Activated T-cell treated with anti-CD3 and anti-CD28 coated beads, Interleukin-2, amount 50 U/mL, for 1 hour (primary cell): Measurements from ENCODE around the gene ITGA1.
A peak's percentile ranks its signal among the peaks of the same experiment; 100 is the strongest.
"Not testable (repeated sequence)": the region's sequence is repeated elsewhere in the genome, so short reads cannot be mapped to it uniquely, and the experiment has no call there.

Source experiments
- DNase-seq: peaks from one replicate; pipeline ENCODE4 v3.0.0-alpha.2; 2020

Gene ITGA1

DNA sequence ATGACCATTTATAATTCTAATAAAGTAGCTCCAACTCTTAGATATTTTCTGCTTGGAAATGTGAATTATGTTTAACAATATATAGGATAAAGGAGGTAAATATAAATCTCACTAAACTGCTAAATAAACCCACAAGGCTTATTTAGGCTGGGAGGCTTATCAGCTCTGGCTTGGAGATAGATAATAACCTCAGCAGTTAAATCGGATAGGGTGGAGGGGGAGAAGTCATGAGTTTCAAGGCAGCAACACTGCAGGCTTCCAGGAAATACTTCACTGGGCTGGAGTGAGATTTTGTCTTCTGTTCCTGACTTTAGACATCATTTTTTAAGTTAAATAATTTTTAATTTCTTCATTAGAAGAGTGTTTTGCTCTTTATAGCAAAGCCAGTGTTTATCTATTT, 121.5 kb downstream of the ITGA1 start:
- DNase-seq, result no peak

DNA sequence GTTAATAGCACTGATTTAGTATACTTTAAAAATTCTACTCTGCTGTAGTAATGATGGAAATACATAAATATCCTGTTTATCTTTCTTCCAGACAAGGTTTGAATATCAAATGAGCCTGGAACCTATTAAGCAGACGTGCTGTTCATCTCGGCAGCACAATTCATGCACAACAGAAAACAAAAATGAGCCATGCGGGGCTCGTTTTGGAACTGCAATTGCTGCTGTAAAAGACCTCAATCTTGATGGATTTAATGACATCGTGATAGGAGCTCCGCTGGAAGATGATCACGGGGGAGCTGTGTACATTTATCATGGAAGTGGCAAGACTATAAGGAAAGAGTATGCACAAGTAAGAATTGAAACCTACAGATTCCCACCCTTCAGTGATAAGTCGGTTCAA, 122.4 kb downstream of the ITGA1 start:
- DNase-seq, result no peak

DNA sequence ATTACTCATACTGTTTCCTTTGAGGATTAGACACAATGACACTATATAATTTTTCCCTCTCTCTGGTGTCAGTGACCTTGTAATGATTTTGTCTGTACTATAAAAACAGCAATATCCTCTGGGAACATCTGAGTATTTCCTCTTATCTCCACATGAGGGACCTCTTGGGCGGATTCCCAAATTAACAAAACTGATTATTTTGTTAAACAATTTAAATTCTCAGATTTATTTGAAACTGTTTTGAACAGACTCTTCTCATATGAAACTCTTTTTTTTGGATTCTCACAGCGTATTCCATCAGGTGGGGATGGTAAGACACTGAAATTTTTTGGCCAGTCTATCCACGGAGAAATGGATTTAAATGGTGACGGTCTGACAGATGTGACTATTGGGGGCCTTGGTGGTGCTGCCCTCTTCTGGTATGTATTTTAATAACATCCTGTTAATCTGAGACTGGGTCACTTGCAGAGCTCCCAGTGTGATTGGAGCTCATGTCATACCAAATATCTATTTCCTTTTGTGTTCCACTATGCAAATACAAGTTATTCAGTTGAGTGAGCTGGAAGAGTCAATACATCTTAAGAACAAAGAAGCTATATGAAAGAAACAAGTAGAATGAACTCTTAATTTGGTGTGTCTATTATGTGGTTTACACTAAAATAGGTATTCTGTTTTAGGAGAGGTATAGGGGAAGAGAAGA, 127.6 kb downstream of the ITGA1 start:
- DNase-seq, result peak; percentile 31

DNA sequence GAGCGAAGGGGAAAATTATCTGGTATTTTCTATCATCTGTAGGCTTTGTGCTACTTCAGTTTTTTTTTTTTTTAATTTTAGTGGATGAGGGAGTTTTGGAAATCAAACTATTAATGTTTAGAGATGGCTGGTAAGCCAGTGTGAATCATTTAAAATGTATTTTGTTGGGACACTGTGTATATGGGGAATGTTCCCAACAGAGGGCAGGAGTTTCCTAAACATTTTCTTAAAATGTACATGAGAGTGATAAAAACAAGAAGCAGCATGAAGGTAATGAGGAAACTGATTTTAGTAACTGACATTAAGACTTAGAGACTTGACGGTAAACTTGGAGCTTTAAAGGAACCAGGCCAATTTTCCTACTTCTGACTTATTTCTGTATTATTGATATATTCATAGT, 133.2 kb downstream of the ITGA1 start:
- DNase-seq, result no peak

DNA sequence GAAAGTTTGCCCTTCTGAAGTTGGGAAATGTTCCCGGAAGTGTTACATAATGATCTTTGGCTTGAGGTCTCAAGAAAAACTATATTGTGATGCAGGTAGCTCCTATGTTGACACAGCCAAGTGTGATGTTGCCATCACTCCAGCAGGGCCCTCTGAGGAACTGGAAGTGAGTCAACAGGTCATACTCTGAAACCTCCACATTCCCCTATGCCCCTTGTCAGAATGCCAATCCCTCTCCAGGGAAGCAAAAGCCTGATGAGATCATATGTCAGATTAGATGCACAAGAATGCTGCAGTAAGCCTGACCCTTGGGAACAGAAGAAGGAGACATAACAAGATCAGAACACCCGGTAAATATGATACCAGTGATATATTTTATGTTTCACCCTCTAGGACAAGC, 134.7 kb downstream of the ITGA1 start:
- DNase-seq, result no peak

DNA sequence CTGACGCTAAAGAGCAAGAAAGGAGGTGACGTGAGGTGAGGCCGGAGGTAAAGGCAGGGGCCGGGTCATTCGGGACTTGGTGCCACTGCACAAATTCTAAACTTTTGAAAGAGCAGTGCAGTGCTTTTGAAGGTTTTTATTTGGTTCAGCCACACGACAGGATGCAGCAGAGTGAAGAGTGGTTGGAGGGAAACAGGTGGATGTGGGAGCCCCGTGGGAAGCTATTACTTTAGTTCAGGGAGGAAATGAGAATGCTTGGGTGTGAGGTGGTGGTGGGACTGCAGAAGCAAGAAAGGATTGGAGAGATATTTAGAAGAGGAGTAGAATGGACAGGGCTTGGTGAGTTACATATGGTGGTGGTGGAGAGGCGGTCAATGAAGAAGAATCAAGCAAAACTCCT, 136.7 kb downstream of the ITGA1 start:
- no peak for DNase-seq

DNA sequence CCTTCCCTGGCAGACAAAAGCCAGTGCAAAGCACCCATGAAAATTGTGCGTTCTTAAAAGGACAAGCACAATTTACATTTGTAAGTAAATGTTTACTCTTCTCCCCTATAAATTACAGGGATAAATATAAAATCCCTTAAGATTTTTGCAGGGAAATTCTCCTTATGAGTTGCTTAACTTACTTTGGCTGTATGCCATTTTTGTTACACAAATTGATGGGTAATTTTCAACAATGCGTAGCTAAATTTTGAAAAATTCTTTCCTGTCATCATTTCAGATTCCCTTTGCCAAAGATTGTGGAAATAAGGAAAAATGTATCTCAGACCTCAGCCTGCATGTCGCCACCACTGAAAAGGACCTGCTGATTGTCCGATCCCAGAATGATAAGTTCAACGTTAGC, 137.3 kb downstream of the ITGA1 start:
- no peak for DNase-seq

DNA sequence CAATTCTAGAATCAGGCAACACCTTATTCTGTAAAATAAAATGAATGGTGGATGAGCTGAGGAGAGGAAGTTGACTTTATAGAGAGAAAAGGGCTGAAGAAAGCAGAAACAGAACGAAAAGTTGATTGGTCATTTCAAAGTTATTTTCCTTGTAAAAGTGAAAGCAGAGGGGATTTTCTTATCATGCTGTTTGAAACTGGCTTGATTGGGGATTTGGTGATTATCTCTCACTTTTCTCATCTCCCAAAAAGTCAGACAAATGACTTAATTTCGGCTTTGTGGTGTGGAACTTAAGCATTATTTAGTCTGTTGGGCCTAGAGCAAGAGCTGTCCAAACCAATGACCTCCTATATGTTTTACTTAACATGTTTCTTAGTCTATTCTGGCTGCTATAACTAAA, 141.0 kb downstream of the ITGA1 start:
- no peak for DNase-seq

DNA sequence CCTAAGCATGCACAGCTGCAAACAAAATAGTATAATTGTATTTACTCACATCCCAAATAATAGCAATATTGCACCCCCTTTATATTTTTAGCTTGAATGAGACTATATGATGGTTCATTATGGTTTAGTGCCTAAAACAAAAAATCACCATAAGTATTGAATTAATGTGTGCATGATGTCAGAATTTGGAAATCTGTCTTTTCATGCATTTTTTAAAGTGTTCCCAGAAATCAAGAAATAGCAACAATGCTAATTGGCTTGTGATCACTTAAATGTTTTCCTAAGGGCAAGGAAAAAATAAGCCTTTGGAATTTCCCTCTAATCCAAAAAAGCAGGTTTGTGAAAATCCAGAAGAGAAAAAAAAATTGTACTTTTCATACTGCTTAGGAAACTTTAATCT, 150.5 kb downstream of the ITGA1 start:
- no peak for DNase-seq

DNA sequence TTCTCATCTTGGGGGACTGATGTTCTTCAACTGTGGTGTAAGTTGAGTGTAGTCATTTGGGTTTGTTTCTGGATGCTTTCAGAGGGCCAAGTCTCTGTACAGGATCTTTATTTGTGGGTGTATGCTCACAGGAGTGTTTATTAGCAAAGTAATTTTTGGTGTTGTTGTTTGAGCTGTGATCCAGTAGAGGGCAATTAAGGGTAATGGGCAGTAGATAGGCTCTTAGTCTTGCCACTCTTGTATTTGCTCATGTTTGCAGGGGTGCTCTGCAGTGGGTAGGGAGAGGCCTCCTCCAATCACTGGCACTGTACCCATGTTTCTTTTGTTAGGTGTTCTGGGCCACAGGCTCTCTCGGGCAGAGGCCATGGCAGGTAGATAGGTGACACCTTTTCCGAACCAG, 155.6 kb downstream of the ITGA1 start:
- no peak for DNase-seq

DNA sequence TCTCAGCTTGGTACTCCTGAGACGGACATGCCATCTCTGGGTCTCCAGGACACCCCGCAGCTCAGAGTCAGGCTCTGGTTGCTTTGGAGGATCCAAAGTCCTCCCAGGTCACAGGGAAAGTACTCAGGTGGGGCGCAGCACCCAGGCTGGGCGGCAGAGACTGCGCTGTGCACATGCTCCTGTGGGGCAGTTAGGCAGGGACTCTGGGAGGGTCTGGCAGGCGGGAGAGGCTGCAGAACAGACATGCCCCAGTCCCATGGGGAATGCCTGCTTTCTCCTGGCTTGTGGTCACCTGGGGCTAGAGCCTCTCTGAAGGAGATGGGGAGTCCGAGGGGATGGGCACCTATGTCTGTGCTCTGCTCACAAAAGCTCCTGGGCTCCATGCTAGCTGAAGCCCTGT, 156.1 kb downstream of the ITGA1 start:
- DNase-seq, result no peak

DNA sequence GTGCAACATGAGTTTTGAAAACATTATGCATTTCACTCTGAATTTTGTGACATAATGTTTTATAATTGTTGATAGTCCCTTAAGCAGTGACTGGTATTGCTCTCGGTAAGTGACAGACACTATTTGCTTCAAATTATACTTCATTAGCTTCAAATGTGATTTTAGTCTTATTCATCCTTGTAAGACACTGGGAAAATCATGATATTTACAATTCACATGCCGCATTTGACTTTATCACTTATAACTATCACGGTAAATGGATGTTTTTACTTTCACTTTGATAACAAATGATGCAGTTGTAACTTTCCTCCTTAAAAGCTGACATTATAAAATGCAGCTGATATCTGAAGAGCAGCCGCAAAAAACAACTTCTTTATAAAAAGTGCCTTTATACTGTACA, 157.3 kb downstream of the ITGA1 start:
- DNase-seq, result no peak

DNA sequence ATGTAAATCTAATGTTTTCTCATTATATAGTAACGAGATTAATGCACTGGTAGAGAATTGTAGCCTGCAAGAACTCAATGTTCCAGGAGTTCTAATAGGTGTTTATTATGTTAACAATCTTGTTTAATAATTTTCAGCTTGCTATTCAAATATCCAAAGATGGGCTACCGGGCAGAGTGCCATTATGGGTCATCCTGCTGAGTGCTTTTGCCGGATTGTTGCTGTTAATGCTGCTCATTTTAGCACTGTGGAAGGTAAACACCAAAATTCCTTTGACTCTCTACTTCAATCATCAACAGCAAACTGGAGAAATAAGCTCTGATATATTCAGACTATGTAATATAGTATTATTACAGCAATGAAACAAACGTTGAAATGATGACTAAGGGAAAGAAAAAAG, 159.5 kb downstream of the ITGA1 start:
- no peak for DNase-seq

DNA sequence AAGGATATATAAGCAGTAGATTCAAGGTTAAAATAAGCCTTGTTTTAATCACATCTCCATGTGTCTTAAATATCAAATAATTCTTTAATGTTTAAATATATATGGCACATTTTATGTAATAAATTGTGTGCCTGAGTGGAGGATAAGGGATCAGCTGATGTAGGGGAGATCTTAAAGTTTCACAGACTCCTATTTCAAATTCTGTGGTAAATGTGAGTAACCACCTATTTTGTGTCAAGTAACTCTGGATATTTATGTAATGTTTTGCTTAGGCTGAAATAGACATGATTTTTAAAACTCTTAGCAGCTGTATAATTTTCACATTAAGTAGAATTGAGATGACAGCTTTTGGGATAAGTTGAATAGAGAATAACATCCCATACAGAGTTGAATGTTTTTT, 160.1 kb downstream of the ITGA1 start:
- DNase-seq, result no peak

DNA sequence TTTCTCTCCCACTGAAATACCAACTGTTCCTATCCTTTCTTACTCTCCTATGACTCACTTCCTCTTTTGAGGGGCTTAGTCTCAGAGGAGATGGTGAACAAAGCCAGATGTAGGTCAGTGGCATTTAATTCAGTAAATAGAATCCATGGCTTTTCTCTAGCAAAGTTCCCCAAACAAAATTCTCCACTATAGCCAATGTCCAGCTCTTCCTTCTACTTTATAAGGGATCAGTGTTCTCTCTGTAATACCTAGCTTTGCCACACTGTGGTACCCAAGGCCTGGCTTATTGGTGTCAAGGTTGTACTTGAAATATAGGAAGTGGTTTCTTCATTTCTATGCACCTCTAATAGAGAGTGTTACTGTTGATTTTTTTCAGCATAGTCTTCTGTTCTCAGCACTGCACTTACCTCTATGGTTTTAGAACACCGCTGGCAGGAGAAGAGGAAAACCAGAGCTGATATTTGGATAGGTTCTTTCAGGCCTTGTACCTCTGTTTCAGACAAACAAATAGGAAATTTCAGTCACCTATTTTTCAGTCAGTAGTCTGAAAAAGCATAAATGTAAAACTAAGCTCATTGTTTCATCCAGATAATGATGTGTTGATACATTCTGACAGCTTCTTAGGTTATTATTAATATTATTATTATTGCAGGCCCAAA, 160.8 kb downstream of the ITGA1 start:
- peak; percentile 31 for DNase-seq

DNA sequence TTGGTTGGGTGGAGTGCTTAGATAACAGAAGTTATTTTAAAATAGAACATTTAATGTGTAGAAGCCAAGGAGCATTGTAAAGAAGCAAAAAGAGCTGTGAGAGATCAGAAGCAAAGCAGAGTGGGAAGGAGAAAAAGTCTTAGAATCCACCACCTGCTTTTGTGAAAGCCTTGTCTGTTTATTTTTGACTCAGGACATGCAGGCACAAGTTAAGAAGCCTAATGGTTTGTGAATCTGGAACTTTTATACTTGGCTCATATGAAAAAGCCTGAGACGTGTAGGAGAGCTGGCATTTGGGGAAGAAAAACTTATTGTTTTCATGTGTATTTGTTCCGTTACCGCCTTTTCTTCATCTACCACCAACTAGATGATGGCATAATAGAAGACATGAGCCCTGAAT, 163.0 kb downstream of the ITGA1 start:
- DNase-seq, result no peak

DNA sequence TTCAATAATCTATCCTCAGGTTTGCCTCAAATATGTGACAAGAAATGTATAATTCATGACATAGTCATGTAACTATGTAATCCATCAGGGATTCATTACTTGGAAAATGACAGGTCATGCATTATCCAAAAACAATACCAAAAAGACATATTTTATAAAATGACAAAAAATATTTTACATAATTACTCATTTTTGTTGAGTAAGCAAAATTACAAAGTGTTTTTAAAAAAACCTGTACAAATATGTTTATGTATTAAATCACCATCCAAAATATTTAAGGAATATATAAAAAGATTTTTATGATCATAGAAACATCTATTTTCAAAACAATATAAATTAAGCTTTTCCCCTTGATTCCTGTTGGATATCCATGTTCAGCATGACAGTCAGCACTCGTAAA, 164.8 kb downstream of the ITGA1 start:
- no peak for DNase-seq

DNA sequence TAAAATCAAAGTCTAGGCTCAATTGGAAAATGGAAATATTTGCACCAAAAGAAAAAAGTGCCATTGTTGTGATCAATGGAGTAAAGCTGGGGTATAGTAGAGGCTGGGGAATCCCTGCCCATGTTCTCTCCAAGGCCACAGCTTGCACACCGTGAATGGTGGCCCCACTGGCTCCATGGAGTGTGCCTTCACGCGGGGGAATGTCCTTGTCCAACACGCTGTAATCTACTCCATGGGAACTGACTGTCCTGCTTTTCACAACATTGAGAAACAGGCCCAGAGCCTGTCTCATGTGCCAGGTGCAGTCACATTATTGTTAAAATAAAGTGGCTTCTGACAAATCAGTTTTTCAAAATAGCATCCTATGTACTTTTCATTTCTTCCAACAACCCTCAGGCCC, 168.3 kb downstream of the ITGA1 start:
- DNase-seq, result no peak

DNA sequence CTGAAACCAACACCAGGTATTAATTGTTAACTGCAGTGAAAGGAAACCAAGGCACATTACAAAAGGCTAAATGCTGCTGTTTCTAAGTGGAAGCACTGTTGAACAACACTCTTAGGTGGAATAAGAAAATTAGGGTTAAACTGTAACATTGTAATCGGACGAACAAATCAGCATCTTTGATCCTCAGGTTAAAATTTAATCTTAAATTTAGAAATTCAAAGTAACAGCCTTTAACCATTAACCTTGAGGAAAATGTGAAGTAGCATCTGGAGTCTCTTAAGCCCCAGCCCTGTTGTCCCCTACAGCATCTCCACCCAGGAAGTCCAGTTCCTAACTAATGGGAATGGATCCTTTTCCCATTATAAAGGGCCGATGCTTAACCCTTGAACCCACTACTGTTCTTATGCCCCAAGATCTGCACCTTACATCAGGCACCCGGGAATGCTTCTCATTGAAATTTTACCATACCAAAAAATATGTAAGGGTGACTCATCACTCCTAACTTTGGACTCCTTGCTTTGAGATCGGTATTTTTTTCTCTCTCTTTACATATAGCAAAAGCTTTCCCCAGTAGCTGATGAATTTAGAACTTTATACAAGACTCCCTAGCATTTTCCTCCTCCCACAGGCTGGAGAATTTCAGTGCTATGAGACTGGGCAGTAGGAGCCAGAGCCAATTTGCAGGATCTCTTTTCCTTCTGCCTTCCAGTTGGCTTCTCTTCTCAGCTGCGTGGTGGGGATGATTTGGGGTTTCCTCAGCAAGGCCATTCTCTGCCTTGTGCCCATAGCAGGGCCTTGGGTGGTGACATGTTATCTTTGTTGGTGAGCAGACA, 169.4 kb downstream of the ITGA1 start:
- no peak for DNase-seq

DNA sequence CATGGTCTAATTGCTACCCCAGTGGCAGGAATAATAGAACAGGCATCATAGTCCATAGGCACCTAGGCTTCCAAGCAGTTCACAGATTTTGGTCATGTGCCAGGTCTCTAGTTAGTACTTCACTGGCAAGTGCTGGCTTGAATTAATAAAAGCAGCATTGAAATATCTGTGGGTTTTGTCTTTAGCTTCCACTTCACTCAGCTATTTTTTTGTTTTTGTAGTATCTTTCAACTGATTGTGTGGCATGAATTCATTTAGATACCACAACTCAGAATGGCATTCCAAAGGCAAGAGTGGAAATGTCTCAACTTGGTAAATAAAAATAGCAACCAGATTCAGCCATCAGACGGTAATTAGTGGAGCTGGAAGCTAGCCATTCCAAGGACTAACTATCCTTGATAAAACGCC, 173.6 kb downstream of the ITGA1 start:
- no peak for DNase-seq

DNA sequence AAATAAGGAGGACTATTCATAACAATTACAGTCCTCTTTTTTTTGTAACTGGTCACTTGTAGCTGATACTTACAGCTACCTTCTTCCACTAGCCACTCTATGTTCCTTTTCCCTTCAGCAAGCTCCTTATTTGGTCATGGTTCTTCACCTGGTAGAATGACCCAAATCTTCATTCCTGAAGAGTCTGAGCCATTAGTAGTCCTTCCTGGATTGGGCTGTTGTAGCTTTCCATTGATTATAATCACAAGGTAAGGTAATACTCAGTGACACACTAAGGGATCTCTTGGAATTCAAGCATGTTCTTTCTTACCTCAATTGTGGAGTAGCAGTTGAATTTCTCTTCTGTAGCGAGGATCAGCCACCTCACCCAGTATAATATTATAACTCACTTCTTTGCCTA, 175.9 kb downstream of the ITGA1 start:
- DNase-seq, result no peak

DNA sequence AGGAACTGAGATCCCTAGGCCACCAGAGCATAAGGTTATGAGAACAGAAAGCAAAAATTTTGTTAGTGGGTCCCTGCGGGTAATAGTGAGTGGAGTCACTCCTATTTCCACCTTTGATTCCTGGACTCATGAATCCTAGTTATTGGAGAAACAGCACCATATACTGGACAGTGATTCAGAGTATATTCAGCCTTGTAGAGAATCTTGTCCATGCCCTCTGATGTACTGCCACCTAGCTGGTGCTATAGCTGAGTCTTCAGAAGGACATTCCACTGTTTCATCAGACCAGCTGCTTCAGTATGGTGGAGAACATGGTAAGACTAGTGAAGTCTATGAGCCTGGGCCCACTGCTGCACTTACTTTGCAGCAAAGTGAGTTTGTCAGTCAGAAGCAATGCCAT, 176.4 kb downstream of the ITGA1 start:
- DNase-seq, result no peak

DNA sequence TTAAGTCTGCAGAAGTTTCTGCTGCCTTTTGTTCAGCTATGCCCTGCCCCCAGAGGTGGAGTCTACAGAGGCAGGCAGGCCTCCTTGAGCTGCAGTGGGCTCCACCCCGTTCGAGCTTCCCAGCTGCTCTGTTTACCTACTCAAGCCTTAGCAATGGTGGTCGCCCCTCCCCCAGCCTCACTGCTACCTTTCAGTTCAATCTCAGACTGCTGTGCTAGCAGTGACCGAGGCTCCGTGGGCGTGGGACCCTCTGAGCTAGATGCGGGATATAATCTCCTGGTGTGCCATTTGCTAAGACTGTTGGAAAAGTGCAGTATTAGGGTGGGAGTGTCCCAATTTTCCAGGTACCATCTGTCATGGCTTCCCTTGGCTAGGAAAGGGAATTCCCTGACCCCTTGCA, 188.4 kb downstream of the ITGA1 start:
- DNase-seq, result not testable (repeated sequence)

DNA sequence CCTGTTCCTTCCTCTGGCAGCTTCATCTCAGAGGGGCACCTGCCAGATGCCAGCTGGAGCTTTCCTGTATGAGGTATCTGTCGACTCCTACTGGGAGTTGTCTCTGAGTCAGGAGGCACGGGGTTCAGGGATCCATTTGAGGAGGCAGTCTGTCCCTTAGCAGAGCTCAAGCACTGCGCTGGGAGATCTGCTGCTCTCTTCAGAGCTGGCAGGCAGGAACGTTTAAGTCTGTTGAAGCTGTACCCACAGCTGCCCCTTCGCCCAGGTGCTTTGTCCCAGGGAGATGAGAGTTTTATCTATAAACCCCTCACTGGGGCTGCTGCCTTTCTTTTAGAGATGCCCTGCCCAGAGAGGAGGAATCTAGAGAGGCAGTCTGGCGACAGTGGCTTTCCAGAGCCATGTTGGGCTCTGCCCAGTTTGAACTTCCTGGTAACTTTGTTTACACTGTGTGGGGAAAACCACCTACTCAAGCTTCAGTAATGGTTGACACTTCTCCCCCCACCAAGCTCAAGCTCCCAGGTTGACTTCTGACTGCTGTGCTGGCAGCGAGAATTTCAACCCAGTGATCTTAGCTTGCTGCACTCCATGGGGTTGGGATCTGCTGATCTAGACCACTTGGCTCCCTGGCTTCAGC, 189.7 kb downstream of the ITGA1 start:
- no peak for DNase-seq
